Measurements from ENCODE around the gene CDH13.

CDH13 gene

DNA sequence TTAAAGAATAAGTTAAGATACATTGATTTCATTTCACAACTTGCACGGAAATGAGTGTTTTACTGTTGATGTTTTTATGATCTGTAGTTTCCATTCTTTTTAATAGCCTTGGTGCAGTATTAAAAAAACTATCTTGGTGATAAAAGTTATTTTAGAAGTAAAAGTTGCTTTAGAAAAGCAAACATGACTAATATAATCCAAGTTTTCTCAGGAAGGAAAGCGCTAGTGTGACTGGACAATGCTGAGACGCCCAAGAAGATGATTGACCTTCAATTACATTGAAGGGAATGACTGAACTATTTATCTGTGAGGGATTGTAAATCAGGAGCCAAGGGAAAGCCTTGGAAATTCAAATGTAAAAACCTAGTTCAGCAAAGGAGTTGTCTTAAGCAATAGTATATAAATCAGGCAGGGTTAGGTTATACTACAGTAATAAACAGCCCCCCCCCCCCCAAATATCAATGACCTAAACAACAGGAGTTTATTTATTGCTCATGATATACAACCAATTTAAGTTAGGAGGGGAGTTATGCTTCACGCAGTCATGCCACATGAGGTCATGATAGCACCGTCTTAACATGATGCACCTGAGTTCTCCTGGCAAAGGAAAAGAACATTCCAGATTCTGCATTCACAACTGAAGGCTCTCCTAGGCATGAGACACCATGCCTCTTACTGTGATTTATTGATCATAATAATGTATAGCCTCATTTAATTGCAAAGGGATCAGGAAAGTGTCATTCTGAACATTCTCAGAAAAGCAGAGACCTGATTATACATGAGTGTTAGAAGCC lies 443.8 kb downstream of the CDH13 start:
- DNase-seq: no peak

DNA sequence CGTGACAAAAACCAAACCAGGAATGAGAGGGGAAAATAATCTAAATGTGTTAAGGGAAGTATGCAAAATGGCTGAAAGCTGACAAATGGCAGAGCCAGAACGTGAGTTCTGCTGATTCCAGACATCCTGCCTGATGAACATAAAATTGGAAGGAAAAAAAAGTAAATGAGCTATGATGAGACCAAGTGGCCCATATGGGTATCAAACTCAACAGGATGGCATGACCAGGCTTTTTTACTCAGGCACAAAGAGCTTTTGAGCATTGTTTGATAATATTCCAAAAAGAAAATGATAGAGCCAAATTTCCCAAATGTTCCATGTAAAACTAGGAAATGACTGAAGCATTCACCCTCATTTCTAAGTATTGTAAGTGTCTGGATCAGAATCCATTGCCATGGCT lies 449.2 kb downstream of the CDH13 start:
- DNase-seq: no peak

DNA sequence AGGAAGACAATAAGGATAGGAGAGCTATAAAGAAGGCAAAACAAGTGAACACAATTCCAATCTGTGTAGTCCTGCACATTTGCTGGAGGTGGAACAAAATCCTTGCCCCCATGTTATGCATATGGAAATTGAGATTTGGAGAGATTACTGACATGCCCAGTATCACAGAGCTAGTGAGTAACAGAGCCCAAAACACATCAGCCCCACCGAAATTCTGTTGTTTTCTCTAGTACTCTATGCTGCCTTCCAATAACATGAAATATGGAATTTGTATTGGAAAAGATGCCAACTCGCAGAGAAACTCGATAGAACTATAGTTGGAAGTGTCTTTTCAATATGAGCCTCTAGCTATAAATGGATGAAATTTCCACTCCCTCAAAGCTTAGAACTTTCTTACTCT lies 456.6 kb downstream of the CDH13 start:
- DNase-seq: no peak

DNA sequence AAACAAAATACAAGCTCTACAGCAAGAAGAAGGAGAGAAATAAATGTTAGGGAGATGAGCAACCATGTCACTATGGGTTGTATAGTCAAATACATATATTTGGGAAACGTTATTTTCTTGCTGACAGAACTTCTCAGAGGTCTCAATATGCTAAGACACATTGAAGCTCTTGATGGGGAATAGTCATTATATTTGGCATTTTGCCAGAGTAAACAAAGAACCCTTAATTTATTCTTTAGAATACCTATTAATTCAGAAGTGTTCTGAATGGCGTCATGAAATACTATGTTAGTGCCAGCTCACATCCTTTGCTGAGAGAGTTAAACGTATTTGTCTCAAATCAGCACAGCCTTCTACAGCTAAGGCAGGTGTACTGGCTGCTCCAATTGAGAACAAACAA lies 458.9 kb downstream of the CDH13 start:
- no peak for DNase-seq

DNA sequence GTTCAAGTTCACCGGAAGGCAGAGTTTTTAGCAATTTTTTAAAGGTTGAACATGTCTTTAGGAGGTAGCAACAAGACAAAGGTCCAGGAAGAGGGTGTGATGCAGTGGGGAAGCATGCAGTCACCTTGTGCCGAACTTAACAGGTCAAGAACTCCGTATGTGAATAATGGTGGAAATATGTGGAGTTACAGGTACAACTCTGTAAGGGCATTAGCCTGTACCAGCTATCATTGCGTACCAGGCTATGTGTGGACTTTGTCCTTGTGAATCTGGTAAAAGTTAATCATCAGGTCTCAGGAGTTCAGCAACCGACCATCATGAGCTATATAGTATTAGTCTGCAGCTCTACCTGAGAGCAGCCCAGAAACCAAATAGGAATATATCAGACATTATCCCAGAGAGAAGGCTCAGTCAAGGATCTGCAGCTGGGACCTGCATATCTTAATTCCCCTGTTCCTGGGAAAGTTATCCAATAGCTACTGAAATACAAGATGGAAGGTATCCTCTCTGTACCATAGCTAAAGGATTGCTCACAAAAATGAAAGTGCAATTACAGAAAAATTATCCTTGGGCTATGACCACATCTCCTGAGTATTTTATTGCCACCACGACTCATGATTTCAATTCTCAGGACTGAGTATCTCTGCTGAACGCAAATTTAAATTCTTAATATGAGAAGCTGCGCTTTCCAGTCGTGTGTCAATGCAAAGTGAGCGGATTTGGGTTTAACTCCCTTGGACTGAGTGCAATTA lies 469.3 kb downstream of the CDH13 start:
- DNase-seq: no peak

DNA sequence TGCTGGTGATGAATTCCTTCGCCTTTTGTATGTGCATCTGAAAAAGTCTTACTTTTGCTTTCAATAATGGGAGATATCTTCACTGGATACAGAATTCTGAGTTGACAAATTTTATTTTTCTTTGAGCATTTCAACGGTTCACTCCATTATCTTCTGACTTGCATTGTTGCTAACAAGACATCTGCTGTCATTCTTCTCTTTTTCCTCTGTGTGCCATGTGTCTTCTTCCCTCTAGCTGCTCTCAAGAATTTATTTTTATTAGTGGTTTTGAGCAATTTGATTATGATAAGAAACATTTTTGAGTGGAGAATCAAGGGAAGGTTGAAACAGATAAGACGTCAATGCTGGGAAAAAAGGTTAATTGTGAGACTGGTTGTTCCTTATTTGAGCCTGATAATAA lies 471.8 kb downstream of the CDH13 start:
- DNase-seq: no peak

DNA sequence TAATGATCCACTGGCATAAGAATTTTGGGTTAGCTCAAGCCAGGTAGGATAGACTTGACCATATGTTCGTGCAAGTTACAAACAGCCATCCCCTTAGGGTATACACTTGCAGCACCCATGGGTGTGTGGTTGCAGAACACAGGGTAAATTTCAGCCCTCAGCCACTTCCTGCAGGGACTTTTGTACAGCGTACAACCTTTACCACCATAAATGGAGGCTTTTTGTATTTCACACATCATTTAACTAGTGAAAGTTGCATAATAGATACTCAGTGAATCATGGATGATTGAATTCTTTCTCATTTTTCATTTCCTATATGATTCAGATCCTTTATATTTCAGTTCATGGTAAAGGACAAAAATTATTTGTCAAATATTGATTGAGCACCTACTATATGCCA lies 473.9 kb downstream of the CDH13 start:
- DNase-seq: no peak

DNA sequence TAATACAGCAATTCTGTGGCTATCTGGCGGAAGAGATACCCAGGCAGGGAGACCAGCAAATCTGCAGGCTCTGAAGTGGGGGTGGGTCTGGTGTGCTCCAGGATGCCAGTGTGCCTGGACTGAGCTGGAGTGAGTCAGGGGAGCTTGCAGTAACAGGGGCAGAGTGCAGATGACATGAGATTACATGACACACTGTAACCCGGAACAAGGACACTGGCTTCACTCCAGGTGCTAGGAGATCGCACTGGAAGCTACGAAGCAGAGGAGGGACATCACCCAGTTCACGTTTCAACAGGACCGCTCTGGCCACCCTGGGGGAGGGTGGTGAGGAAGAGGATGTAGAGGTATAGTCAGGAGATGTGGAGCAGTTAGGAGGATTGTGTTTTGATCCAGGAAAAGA lies 475.6 kb downstream of the CDH13 start:
- DNase-seq: no peak

DNA sequence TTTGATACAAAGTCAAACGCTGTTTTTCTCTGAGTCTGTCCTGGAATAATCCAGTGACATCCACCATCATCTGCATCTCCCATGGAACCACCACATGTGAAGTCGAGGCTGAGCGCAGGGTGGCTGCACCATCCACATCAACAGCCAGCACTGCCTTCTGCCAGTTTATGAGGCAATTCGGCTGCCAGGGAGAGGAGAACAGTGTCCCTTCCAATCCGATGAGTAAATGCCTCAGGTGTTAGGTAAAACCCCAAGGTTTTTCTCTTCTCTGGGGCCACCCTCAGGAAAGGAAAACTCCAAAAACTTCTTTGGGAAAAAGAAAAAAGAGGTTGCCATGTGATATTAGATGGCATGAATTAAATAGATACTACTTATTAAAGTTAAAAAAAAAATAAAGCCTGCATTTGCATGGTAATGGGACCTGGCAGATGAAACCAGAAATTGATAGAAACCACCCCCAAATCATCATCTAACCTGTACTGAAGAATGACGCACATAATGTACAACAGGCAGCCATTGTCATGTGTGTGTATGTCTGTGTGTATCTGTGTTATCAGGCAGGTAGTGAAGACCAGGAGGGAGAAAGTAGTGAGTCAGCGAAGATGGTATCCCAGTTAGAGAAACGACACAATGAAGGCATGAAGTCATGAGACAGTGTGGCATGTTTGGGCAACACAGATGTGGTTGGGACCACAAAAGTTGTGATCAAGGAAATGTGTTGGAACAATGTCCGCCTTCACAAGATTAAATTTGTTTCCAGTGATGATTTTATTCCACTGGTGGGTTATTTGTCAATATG lies 478.7 kb downstream of the CDH13 start:
- no peak for DNase-seq

- DNase-seq: no peak
Measured at GRCh38 chr16:83109490-83110125, 482.8 kb downstream of the CDH13 start.

- DNase-seq: no peak
Measured at GRCh38 chr16:83110269-83110668, 483.5 kb downstream of the CDH13 start.

GRCh38 chr16:83113317-83113716 lies 486.5 kb downstream of the CDH13 start:
- no peak for DNase-seq

GRCh38 chr16:83113811-83114210 lies 487.0 kb downstream of the CDH13 start:
- no peak for DNase-seq

DNA sequence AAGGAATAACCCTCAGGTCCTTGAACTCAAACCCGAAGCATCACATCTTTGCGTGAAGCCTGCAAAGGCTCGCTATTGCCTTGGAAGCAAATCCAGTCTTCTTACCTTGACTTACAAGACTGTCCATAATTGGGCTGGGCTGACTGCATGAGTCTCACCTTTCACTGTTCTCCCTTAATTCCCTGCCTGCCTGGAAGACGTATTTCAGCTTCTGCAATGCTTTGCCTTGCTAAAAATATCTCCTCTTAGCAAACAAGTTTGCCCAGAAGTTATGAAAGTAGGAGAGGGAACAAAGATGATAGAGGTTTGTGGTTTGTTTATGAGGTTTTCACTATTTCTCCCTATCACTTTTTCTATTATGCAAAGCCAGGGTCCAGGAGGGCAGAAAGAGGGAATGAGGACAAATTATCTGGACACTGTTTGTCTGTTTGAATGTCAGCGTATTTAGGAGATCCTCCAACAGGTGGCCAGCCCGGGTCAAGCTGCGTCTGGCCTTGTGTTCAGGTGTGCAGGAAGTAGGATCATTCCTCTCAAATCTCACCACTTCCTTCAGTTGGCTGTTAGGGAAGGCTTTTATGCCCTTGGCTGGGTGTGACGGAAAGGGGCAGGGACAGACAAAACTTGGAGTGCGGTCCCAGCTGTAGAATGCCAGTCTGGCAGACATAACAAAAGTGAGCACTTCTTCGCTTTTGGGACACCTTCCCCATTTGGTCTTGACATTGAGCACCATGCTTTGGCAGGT lies 488.9 kb downstream of the CDH13 start:
- DNase-seq: no peak

DNA sequence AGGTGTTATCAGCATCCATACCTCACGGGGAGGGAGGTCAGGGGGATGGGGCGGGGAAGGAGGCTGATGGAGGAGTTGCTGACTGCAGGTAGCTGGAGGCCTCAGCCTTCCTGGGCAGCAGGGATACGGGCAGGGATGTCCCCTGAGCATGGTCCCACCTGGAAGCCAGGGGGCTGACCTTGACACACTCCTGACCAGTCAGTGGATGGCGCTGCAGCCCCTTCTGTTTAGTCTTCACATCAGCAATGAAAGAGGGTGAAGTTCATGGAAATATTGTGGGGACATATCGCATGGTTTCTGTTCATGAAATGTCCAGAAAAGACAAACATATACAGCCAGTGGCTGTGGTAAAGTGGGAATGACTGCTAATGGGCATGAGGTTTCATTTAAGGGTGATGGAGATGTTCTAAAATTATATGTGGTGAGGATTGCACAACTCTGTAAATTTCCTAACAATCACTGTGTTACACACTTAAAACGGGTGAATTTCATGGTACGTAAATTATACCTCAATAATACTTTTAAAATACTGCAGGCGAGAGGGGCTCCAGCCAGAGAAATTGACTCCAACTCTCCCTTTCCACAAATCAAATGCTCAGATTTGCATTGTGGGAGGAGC lies 489.6 kb downstream of the CDH13 start:
- no peak for DNase-seq

- DNase-seq: no peak
Measured at GRCh38 chr16:83117810-83118209, 491.0 kb downstream of the CDH13 start.

GRCh38 chr16:83118365-83118764 lies 491.6 kb downstream of the CDH13 start:
- DNase-seq: no peak

DNA sequence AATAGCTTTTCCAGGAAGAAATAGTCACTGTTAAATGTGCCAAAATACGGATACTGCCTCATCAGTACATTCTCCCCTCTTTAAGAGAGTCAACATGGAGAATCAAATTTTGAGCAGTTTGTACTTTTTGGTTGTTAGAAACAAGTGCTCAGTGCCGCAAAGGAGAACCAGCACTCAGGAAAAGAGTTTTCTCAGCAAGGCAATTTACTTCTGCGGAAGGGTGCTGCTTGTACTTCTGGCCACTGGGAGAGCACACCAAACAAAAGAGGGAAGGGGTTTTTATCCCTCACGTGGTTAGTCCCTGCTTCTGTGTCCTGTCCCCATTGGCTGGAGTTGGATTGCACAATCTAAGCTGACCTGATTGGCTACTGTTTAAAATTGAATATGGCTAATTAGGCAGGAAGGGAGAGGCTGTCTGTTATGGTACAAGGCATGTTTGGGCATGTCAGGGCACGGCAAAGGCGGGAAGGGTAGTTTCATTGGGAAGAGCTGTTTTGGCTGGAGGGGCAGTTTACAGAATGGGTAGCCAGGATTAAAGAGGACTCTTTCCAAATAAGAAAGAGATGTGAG lies 499.3 kb downstream of the CDH13 start:
- DNase-seq: no peak

GRCh38 chr16:83128041-83128440 lies 501.3 kb downstream of the CDH13 start:
- DNase-seq: no peak

DNA sequence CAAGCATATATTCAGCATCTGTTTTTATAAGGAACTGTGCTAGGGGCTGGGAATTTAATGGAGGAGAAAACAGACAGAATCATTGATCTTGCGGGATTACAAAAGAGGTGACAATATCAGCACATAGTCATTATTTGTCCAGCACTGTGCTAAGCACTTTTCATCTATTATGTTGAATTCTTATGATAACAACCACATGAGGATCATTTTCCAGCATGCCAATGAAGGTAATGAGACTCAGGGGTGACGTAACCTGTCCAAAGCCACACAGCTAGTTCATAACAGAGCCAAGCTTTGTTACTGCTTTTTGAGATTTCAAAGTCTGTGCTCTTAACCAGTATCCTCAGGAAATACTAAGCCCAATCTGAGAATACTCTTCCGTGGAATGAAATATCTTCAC lies 503.3 kb downstream of the CDH13 start:
- no peak for DNase-seq

GRCh38 chr16:83134638-83135037 lies 507.9 kb downstream of the CDH13 start:
- no peak for DNase-seq

- no peak for DNase-seq
Measured at GRCh38 chr16:83136419-83136818, 509.6 kb downstream of the CDH13 start.

All from NCI-H510A (cell line).